GM12878 (cell line): ENCODE data around the gene RBKS. TPM values are rescaled to one million over a fixed set of nuclear protein-coding genes. Genes with fewer than 3 reads are reported as not detected.

Experiments used
- ATAC-seq: fragments of 200-7000 bp; cut with Tn5 transposase; 3 replicates; pipeline ENCODE4 v1.9.1; 2020; ENCODE audit warnings: mild to moderate bottlenecking, moderate library complexity
- BruUV-seq: library from RNA; stranded (reverse); fragments of 400-500 nt; replicated peaks from 2 replicates; lab custom pipeline; 2021; lab: Mats Ljungman, UMichigan
- CTCF ChIA-PET: fragments of 300-600 bp; sonication (Branson Sonifier 250); formaldehyde crosslinking; extraction: SDS; loops from one replicate; lab custom pipeline; 2021; ENCODE audit warnings: inconsistent platforms; lab: Yijun Ruan, JAX
- POLR2A ChIA-PET: fragments of 350-600 bp; formaldehyde crosslinking; extraction: SDS; loops from one replicate; lab custom pipeline; 2021; ENCODE audit warnings: inconsistent platforms; lab: Charles Lee
- RAD21 ChIA-PET: fragments of 300-600 bp; sonication (Branson Sonifier 250); formaldehyde crosslinking; loops from one replicate; lab custom pipeline; 2023; ENCODE audit warnings: antibody characterized with exemption; ENCODE audit not compliant: unreplicated experiment; lab: Charles Lee
- SMC1A ChIA-PET: fragments of 300-600 bp; sonication (Branson Sonifier 250); formaldehyde crosslinking; loops from one replicate; lab custom pipeline; 2023; ENCODE audit not compliant: unreplicated experiment, uncharacterized antibody; lab: Charles Lee
- DNase-seq: peaks from one replicate; pipeline ENCODE4 v3.0.0-alpha.2; 2011; ENCODE audit warnings: low read depth, low spot score
- FAIRE-seq: peaks from 3 replicates; lab custom pipeline; 2011; peaks lifted over from hg19 to GRCh38; lab: Jason Lieb, UNC
- H2AFZ ChIP-seq: 2 replicates; pipeline ENCODE4 v1.6.0; 2011; ENCODE audit warnings: low read depth, low read length, control low read depth; ENCODE audit not compliant: control insufficient read depth
- H3K27ac ChIP-seq: 2 replicates; pipeline ENCODE4 v1.5.1; 2011; ENCODE audit warnings: control low read depth; ENCODE audit not compliant: control insufficient read depth, insufficient read depth
- H3K27me3 ChIP-seq, 2 experiments: replicated peaks in 1 of 2; 2 replicates each; pipeline versions ENCODE4 v1.6.0 to v1.6.1; 2011; ENCODE audit warnings: low read length in 1 of 2; ENCODE audit not compliant: control insufficient read depth in 2 of 2, insufficient read depth in 2 of 2
- H3K36me3 ChIP-seq, 2 experiments: 2 replicates each; pipeline ENCODE4 v1.5.1; 2011; ENCODE audit warnings: low read length in 1 of 2; ENCODE audit not compliant: control insufficient read depth in 2 of 2, insufficient read depth in 2 of 2
- H3K4me1 ChIP-seq: 2 replicates; pipeline ENCODE4 v1.6.1; 2011; ENCODE audit warnings: mild to moderate bottlenecking, low read length, moderate library complexity, mixed read lengths; ENCODE audit not compliant: control insufficient read depth, insufficient read depth
- H3K4me2 ChIP-seq: 2 replicates; pipeline ENCODE4 v1.6.0; 2011; ENCODE audit warnings: control low read depth; ENCODE audit not compliant: control insufficient read depth, insufficient read depth
- H3K4me3 ChIP-seq: fragments of 200-600 bp; sonication (generic); 2 replicates; pipeline ENCODE4 v1.5.1; 2016
- H3K79me2 ChIP-seq: 2 replicates; pipeline ENCODE4 v1.6.0; 2011; ENCODE audit warnings: low read length; ENCODE audit not compliant: control insufficient read depth, insufficient read depth
- H3K9ac ChIP-seq: 2 replicates; pipeline ENCODE4 v1.8.0; 2011; ENCODE audit warnings: low read length, control low read depth, mixed read lengths; ENCODE audit not compliant: control insufficient read depth, insufficient read depth
- H3K9me3 ChIP-seq: replicated peaks from 3 replicates; pipeline ENCODE4 v1.5.1; 2011; ENCODE audit warnings: mild to moderate bottlenecking, low read length; ENCODE audit not compliant: control insufficient read depth, insufficient read depth
- H4K20me1 ChIP-seq: 2 replicates; pipeline ENCODE4 v1.6.0; 2011; ENCODE audit not compliant: control insufficient read depth, insufficient read depth
- TCF3 ChIP-seq: IDR thresholded peaks from 2 replicates; pipeline ENCODE4 v1.6.1; 2012; ENCODE audit warnings: low read depth, mild to moderate bottlenecking, low read length, borderline replicate concordance; ENCODE audit not compliant: insufficient read depth
- WGBS: methylation state at CpG from one replicate; pipeline ENCODE4 v1.1.6; 2016; ENCODE audit warnings: low lambda C conversion rate; ENCODE audit not compliant: insufficient replicate concordance, insufficient coverage; ENCODE audit errors: missing lambda C conversion rate; 5-methylcytosine and 5-hydroxymethylcytosine counted together
- in situ Hi-C: fragments of 300-500 bp; cut with MboI; formaldehyde crosslinking; loops from 9 replicates; pipeline ENCODE4 v1.14.3; 2018; ENCODE audit warnings: mixed read lengths
- intact Hi-C: fragments of 100-400 bp; cut with micrococcal nuclease; formaldehyde crosslinking; loops from one replicate; pipeline ENCODE4 v1.14.2; 2022; ENCODE audit not compliant: unreplicated experiment
- polyA plus RNA-seq, 11 experiments: library from polyadenylated mRNA; depleted of rRNA in 4 of 11; unstranded in 6 of 11; stranded (reverse) in 5 of 11; fragments of >200 nt; fragmentation: Nextera tagmentation in 4 of 11; fragmentation: Illumina TruSeq in 1 of 11; extraction: Ambion mirVana in 4 of 11; extraction: Trizol in 1 of 11; gene quantifications; 1 replicate in 1 of 11; 2 replicates in 10 of 11; pipeline versions ENCODE4 v1.2.1 to v1.2.3, GENCODE V29; 2011 to 2016; ENCODE audit warnings: inconsistent platforms in 2 of 11, missing spikeins in 2 of 11, low read depth in 1 of 11
- total RNA-seq, 4 experiments: library from RNA; depleted of rRNA in 3 of 4; stranded (reverse); fragments of >200 nt in 3 of 4; fragmentation: Illumina TruSeq in 1 of 4; extraction: Trizol in 1 of 4; gene quantifications; 2 replicates each; pipeline versions ENCODE4 v1.2.1 to v1.2.3, GENCODE V29; 2013 to 2021
- TF ChIP-seq, protein P1 (sequence below): IDR thresholded peaks from 2 replicates; pipeline ENCODE4 v1.6.1; 2012; ENCODE audit warnings: improper control_type of control experiment, low read depth, low read length; ENCODE audit not compliant: insufficient replicate concordance

Gene RBKS
- total and polyA plus RNA-seq, 10 of the 15 experiments (the other 5 are each of a cell fraction or from before 2014, with no cell fraction given) = 0.39 to 1.8 (median 1.0) TPM

DNA sequence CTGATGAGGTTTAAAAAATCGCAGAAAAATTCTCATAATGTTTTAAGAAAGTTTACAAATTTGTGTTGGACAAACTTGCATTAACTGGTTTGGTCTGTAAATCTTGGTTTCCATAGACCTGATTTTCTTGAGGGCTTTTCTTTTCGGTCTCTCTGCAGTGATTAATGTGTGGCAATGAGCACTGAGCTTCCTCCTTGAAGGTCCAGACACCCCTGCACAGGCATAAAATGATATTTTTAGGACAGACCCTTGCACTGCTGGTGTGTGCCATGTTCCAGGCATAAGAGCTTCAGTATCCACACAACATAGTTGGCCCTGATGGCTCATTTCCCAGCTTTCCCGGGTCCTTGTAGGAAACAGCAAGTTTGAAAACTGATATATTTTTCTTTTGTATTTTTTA lies 85.0 kb downstream of the RBKS start:
- 13% methylated on average over 3 of the region's 3 CpGs for WGBS
- no peaks in the 10 kb centered on the region for H3K79me2 ChIP-seq
- no peak for ATAC-seq
- BruUV-seq = no TSS peak
- H3K9me3 ChIP-seq = no peaks in the 10 kb centered on the region
- H3K27ac ChIP-seq = no peak overlapping the region
- no peak overlapping the region for H3K9ac ChIP-seq
- DNase-seq = no peak
- FAIRE-seq = no peak
- no peak overlapping the region for H3K4me3 ChIP-seq
- no peaks in the 10 kb centered on the region for H4K20me1 ChIP-seq
- ChIA-PET POLR2A (no interaction called here), CTCF (no interaction called here), RAD21 (no interaction called here), SMC1A (interaction anchor here (0.6 kb wide), 1 partner anchor 1030 kb away, joined by 3 read pairs; no protein-coding TSS in a partner anchor)
- in situ Hi-C loops (no loop called here), intact Hi-C loops (no loop called here)
- H3K4me2 ChIP-seq = no peak overlapping the region
- no peaks in the 10 kb centered on the region for H3K36me3 ChIP-seq
- TF ChIP-seq, protein P1, sequence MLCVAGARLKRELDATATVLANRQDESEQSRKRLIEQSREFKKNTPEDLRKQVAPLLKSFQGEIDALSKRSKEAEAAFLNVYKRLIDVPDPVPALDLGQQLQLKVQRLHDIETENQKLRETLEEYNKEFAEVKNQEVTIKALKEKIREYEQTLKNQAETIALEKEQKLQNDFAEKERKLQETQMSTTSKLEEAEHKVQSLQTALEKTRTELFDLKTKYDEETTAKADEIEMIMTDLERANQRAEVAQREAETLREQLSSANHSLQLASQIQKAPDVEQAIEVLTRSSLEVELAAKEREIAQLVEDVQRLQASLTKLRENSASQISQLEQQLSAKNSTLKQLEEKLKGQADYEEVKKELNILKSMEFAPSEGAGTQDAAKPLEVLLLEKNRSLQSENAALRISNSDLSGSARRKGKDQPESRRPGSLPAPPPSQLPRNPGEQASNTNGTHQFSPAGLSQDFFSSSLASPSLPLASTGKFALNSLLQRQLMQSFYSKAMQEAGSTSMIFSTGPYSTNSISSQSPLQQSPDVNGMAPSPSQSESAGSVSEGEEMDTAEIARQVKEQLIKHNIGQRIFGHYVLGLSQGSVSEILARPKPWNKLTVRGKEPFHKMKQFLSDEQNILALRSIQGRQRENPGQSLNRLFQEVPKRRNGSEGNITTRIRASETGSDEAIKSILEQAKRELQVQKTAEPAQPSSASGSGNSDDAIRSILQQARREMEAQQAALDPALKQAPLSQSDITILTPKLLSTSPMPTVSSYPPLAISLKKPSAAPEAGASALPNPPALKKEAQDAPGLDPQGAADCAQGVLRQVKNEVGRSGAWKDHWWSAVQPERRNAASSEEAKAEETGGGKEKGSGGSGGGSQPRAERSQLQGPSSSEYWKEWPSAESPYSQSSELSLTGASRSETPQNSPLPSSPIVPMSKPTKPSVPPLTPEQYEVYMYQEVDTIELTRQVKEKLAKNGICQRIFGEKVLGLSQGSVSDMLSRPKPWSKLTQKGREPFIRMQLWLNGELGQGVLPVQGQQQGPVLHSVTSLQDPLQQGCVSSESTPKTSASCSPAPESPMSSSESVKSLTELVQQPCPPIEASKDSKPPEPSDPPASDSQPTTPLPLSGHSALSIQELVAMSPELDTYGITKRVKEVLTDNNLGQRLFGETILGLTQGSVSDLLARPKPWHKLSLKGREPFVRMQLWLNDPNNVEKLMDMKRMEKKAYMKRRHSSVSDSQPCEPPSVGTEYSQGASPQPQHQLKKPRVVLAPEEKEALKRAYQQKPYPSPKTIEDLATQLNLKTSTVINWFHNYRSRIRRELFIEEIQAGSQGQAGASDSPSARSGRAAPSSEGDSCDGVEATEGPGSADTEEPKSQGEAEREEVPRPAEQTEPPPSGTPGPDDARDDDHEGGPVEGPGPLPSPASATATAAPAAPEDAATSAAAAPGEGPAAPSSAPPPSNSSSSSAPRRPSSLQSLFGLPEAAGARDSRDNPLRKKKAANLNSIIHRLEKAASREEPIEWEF = no peak
- no peak for TF ChIP-seq TCF3
- no peaks in the 10 kb centered on the region for H3K4me1 ChIP-seq
- H2AFZ ChIP-seq = no peak overlapping the region
- H3K27me3 ChIP-seq = no peaks in the 10 kb centered on the region
